Nephron progenitor cell (in vitro differentiated cells): ENCODE results near the gene BICD1.
A peak's percentile ranks its signal among the peaks of the same experiment; 100 is the strongest.

Source experiments
- DNase-seq: peaks from one replicate; pipeline ENCODE4 v3.0.0; 2021
- H3K27ac Mint-ChIP-seq: 2 replicates; pipeline ENCODE4 v1.8.0; 2021; ENCODE audit warnings: mild to moderate bottlenecking, moderate library complexity, mixed read lengths
- H3K27me3 Mint-ChIP-seq: 2 replicates; pipeline ENCODE4 v1.8.0; 2021; ENCODE audit warnings: mild to moderate bottlenecking, low read depth, mixed read lengths; ENCODE audit not compliant: poor library complexity
- H3K36me3 Mint-ChIP-seq: 2 replicates; pipeline ENCODE4 v1.8.0; 2021; ENCODE audit warnings: low read depth, mixed read lengths
- H3K4me1 Mint-ChIP-seq: 2 replicates; pipeline ENCODE4 v1.8.0; 2021; ENCODE audit warnings: mixed read lengths
- H3K4me3 Mint-ChIP-seq: 2 replicates; pipeline ENCODE4 v1.8.0; 2021; ENCODE audit warnings: mild to moderate bottlenecking, moderate library complexity, mixed read lengths
- H3K9me3 Mint-ChIP-seq: 2 replicates; pipeline ENCODE4 v1.8.0; 2021; ENCODE audit warnings: mild to moderate bottlenecking, moderate library complexity, mixed read lengths
- CTCF ChIP-seq: fragments of 200-600 bp; sonication (generic); IDR thresholded peaks from 2 replicates; pipeline ENCODE4 v1.5.0; 2021; ENCODE audit warnings: antibody characterized with exemption

BICD1 gene

GRCh38 chr12:32083489-32083888, 23.2 kb upstream of the BICD1 start:
- H3K36me3 Mint-ChIP-seq = no peaks in the 10 kb centered on the region
- H3K9me3 Mint-ChIP-seq = peaks cover 8% of the 10 kb centered on the region
- peaks cover 12% of the 10 kb centered on the region for H3K4me1 Mint-ChIP-seq
- TF ChIP-seq CTCF = no peak
- H3K27me3 Mint-ChIP-seq = peaks cover 2% of the 10 kb centered on the region
- no peak overlapping the region for H3K27ac Mint-ChIP-seq
- no peak overlapping the region for H3K4me3 Mint-ChIP-seq
- DNase-seq = no peak

GRCh38 chr12:32084017-32084688, 22.5 kb upstream of the BICD1 start:
- TF ChIP-seq CTCF = no peak

GRCh38 chr12:32084753-32085152, 21.9 kb upstream of the BICD1 start:
- no peaks in the 10 kb centered on the region for H3K36me3 Mint-ChIP-seq
- no peak for TF ChIP-seq CTCF
- peaks cover 2% of the 10 kb centered on the region for H3K27me3 Mint-ChIP-seq
- H3K4me3 Mint-ChIP-seq = no peak overlapping the region
- H3K9me3 Mint-ChIP-seq = peaks cover 8% of the 10 kb centered on the region
- no peak overlapping the region for H3K27ac Mint-ChIP-seq
- H3K4me1 Mint-ChIP-seq = peaks cover 22% of the 10 kb centered on the region
- no peak for DNase-seq

More at GRCh38 chr12:32084017-32084688, 22.5 kb upstream of the BICD1 start:
- H3K36me3 Mint-ChIP-seq = no peaks in the 10 kb centered on the region
- DNase-seq = no peak
- peaks cover 2% of the 10 kb centered on the region for H3K27me3 Mint-ChIP-seq
- H3K4me1 Mint-ChIP-seq = peaks cover 16% of the 10 kb centered on the region
- H3K27ac Mint-ChIP-seq = peak overlapping the region; percentile 34
- H3K9me3 Mint-ChIP-seq = peaks cover 8% of the 10 kb centered on the region
- no peak overlapping the region for H3K4me3 Mint-ChIP-seq

- no peak overlapping the region for H3K4me3 Mint-ChIP-seq
- peaks cover 16% of the 10 kb centered on the region for H3K4me1 Mint-ChIP-seq
- no peaks in the 10 kb centered on the region for H3K36me3 Mint-ChIP-seq
- DNase-seq = no peak
- H3K27me3 Mint-ChIP-seq = no peaks in the 10 kb centered on the region
- H3K9me3 Mint-ChIP-seq = peaks cover 8% of the 10 kb centered on the region
- no peak overlapping the region for H3K27ac Mint-ChIP-seq
- no peak for TF ChIP-seq CTCF
Observed at GRCh38 chr12:32087306-32087705, 19.3 kb upstream of the BICD1 start.

- no peak for DNase-seq
- H3K27ac Mint-ChIP-seq = no peak overlapping the region
- H3K9me3 Mint-ChIP-seq = peaks cover 8% of the 10 kb centered on the region
- H3K4me1 Mint-ChIP-seq = peaks cover 15% of the 10 kb centered on the region
- TF ChIP-seq CTCF = no peak
- H3K36me3 Mint-ChIP-seq = no peaks in the 10 kb centered on the region
- peaks cover 3% of the 10 kb centered on the region for H3K27me3 Mint-ChIP-seq
- H3K4me3 Mint-ChIP-seq = no peak overlapping the region
Observed at GRCh38 chr12:32089156-32089555, 17.5 kb upstream of the BICD1 start.

- no peak for TF ChIP-seq CTCF
- H3K27ac Mint-ChIP-seq = peak overlapping the region; percentile 89
- H3K4me1 Mint-ChIP-seq = peaks cover 12% of the 10 kb centered on the region
- no peaks in the 10 kb centered on the region for H3K36me3 Mint-ChIP-seq
- peaks cover 3% of the 10 kb centered on the region for H3K27me3 Mint-ChIP-seq
- H3K4me3 Mint-ChIP-seq = no peak overlapping the region
- DNase-seq = no peak
- H3K9me3 Mint-ChIP-seq = peaks cover 8% of the 10 kb centered on the region
Observed at GRCh38 chr12:32089586-32089985, 17.1 kb upstream of the BICD1 start.
